OCI-LY1 (cell line): ENCODE results near the gene RARG.

Experiments
- H2AFZ ChIP-seq: fragments of 200-600 bp; sonication (generic), shearing (Covaris generic); 2 replicates; pipeline ENCODE4 v1.6.0; 2014; ENCODE audit warnings: antibody characterized with exemption, mild to moderate bottlenecking, low read length
- H3F3A ChIP-seq: fragments of 200-600 bp; sonication (generic), shearing (Covaris generic); 2 replicates; pipeline ENCODE4 v1.6.0; 2014; ENCODE audit warnings: mild to moderate bottlenecking, antibody characterized with exemption, low read length, moderate library complexity; ENCODE audit not compliant: insufficient read depth
- H3K27ac ChIP-seq: fragments of 200-600 bp; sonication (generic); 2 replicates; pipeline ENCODE4 v1.5.1; 2014; ENCODE audit warnings: low read length, mixed run types, mild to moderate bottlenecking, low read depth; ENCODE audit not compliant: poor library complexity, severe bottlenecking
- H3K27me3 ChIP-seq: fragments of 200-600 bp; sonication (generic); 2 replicates; pipeline ENCODE4 v1.6.0; 2014; ENCODE audit warnings: antibody characterized with exemption, mild to moderate bottlenecking, low read length, moderate library complexity; ENCODE audit not compliant: insufficient read depth
- H3K36me3 ChIP-seq: fragments of 200-600 bp; sonication (generic); 2 replicates; pipeline ENCODE4 v1.6.1; 2014; ENCODE audit warnings: mild to moderate bottlenecking, antibody characterized with exemption, low read length, moderate library complexity, mixed read lengths; ENCODE audit not compliant: insufficient read depth
- H3K4me1 ChIP-seq: fragments of 200-600 bp; sonication (generic); 2 replicates; pipeline ENCODE4 v1.5.1; 2014; ENCODE audit warnings: mild to moderate bottlenecking, low read length, moderate library complexity; ENCODE audit not compliant: insufficient read depth, severe bottlenecking
- H3K4me2 ChIP-seq: fragments of 200-600 bp; sonication (generic), shearing (Covaris generic); 2 replicates; pipeline ENCODE4 v1.6.1; 2014; ENCODE audit warnings: low read length
- H3K4me3 ChIP-seq: fragments of 200-600 bp; sonication (generic); 2 replicates; pipeline ENCODE4 v1.5.1; 2014; ENCODE audit warnings: low read length, low read depth, mild to moderate bottlenecking, mixed read lengths; ENCODE audit not compliant: poor library complexity, severe bottlenecking
- H3K79me2 ChIP-seq: fragments of 200-600 bp; shearing (Covaris generic); 2 replicates; pipeline ENCODE4 v1.6.1; 2016; ENCODE audit warnings: mixed run types, low read length, mixed read lengths; ENCODE audit not compliant: insufficient read depth
- H3K9ac ChIP-seq: fragments of 200-600 bp; sonication (generic), shearing (Covaris generic); 2 replicates; pipeline ENCODE4 v1.6.1; 2014; ENCODE audit warnings: mild to moderate bottlenecking, low read length, mixed read lengths
- H3K9me2 ChIP-seq: fragments of 200-600 bp; sonication (generic), shearing (Covaris generic); 2 replicates; pipeline ENCODE4 v1.6.1; 2014; ENCODE audit warnings: low read depth, mild to moderate bottlenecking, low read length, mixed read lengths
- H3K9me3 ChIP-seq: fragments of 200-600 bp; shearing (Covaris generic); 2 replicates; pipeline ENCODE4 v1.6.1; 2014; ENCODE audit warnings: low read length, mixed read lengths
- H4K20me1 ChIP-seq: fragments of 200-600 bp; sonication (generic), shearing (Covaris generic); 2 replicates; pipeline ENCODE4 v1.6.0; 2016; ENCODE audit warnings: mild to moderate bottlenecking, low read length; ENCODE audit not compliant: insufficient read depth
- EZH2 ChIP-seq: fragments of 200-600 bp; sonication (generic), shearing (Covaris generic); IDR thresholded peaks from 2 replicates; pipeline ENCODE4 v1.8.0; 2017; ENCODE audit warnings: borderline replicate concordance, mixed run types, mild to moderate bottlenecking, antibody characterized with exemption, low read length, moderate library complexity, mixed read lengths
- TF ChIP-seq, protein P1 (sequence below): fragments of 200-600 bp; sonication (generic), shearing (Covaris generic); IDR thresholded peaks from 2 replicates; pipeline ENCODE4 v1.5.1; 2017; ENCODE audit warnings: mild to moderate bottlenecking, antibody characterized with exemption, low read length, moderate library complexity, mixed read lengths

The RARG gene

DNA sequence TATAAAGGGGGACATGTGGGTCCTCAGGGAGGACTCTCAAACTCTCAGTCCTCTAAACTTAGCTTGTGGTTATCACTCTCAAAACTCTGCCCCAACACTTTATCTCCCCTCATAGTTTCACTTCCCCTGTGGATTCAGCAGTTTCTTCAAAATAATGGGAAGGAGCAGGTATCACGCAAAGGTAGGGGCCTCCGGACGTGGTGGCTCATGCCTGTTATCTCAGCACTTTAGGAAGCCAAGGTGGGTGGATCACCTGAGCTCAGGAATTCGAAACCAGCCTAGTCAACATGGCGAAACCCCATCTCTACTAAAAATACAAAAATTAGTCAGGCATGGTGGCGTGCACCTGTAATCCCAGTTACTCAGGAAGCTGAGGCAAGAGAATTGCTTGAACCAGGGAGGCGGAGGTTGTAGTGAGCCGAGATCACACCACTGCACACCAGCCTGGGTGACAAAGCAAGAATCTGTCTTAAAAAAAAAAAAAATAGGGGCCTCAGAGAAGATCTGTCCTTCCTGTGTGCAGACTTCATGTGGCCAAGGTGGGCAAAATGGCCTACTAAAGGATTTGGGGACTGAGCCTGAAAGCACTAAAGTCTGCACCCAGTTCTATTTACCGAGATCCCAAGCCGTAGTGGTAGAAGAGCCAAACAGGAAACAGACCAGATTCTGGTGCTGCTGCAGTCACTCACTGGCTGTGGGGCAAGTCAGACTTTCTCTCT lies 31.4 kb downstream of the RARG start:
- Histone ChIP-seq H3K4me1 (peaks cover 76% of the 10 kb centered on the region), H3K27me3 (no peaks in the 10 kb centered on the region)

DNA sequence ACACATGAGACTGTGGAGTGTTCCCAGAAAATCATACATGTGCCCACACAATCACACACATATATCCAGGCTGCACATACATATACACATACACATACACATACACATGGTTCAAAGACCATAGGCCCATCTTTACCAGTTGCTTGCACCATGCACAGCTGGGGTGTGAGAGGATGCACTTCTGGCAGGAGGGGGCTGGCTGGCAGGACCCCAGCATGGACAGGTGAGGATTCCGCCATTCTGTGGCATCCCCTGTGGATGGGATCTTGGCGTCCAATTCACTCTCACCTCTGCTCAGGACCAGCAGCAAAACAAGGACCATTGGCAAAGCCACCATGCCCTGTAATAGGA lies 31.9 kb downstream of the RARG start:
- Histone ChIP-seq H3K4me3 (peak overlapping the region; percentile 20), H3K4me1 (peaks cover 70% of the 10 kb centered on the region), H3K36me3 (no peaks in the 10 kb centered on the region), H3K9ac (peak overlapping the region; percentile 0; the same call in 1 of the 2 replicates), H4K20me1 (no peaks in the 10 kb centered on the region), H3F3A (no peaks in the 10 kb centered on the region), H3K9me3 (no peaks in the 10 kb centered on the region), H3K27ac (peak overlapping the region; percentile 87), H3K9me2 (no peaks in the 10 kb centered on the region), H2AFZ (no peak overlapping the region), H3K4me2 (peak overlapping the region; percentile 48), H3K79me2 (no peaks in the 10 kb centered on the region), H3K27me3 (no peaks in the 10 kb centered on the region)
- TF ChIP-seq, protein P1, sequence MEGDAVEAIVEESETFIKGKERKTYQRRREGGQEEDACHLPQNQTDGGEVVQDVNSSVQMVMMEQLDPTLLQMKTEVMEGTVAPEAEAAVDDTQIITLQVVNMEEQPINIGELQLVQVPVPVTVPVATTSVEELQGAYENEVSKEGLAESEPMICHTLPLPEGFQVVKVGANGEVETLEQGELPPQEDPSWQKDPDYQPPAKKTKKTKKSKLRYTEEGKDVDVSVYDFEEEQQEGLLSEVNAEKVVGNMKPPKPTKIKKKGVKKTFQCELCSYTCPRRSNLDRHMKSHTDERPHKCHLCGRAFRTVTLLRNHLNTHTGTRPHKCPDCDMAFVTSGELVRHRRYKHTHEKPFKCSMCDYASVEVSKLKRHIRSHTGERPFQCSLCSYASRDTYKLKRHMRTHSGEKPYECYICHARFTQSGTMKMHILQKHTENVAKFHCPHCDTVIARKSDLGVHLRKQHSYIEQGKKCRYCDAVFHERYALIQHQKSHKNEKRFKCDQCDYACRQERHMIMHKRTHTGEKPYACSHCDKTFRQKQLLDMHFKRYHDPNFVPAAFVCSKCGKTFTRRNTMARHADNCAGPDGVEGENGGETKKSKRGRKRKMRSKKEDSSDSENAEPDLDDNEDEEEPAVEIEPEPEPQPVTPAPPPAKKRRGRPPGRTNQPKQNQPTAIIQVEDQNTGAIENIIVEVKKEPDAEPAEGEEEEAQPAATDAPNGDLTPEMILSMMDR = no peak
- no peak for TF ChIP-seq EZH2

More for the DNA sequence above, 31.4 kb downstream of the RARG start:
- H3K79me2 ChIP-seq = no peaks in the 10 kb centered on the region
- H3K4me3 ChIP-seq = peak overlapping the region; percentile 20
- H3K9ac ChIP-seq = peak overlapping the region; percentile 39; the same call in 1 of the 2 replicates
- peak overlapping the region; percentile 87 for H3K27ac ChIP-seq
- H4K20me1 ChIP-seq = no peaks in the 10 kb centered on the region
- TF ChIP-seq, protein P1 = no peak
- no peak for TF ChIP-seq EZH2
- H3K36me3 ChIP-seq = no peaks in the 10 kb centered on the region
- H3F3A ChIP-seq = no peaks in the 10 kb centered on the region
- H2AFZ ChIP-seq = no peak overlapping the region
- H3K9me2 ChIP-seq = no peaks in the 10 kb centered on the region
- H3K4me2 ChIP-seq = peak overlapping the region; percentile 48
- no peaks in the 10 kb centered on the region for H3K9me3 ChIP-seq

DNA sequence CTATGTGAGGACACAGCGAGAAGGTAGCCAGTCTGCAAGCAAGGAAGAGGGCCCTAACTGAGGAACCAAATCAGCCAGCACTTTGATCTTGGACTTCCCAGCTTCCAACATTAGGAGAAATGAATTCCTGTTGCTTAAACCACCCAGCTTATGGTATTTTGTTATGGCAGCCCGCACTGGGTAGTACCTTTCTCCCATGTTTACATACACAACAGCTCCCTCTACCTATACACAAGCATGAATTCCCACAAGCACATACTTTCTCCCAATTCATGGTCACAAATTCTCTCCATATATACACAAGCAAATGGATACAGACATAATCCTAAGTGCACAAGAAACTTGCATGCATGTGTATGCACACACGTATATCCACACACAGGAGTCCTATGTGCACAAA lies 32.3 kb downstream of the RARG start:
- Histone ChIP-seq H2AFZ (no peak overlapping the region), H4K20me1 (no peaks in the 10 kb centered on the region), H3K27ac (peak overlapping the region; percentile 87), H3K9me3 (no peaks in the 10 kb centered on the region), H3K9ac (no peak overlapping the region; the same call in 1 of the 2 replicates), H3K27me3 (no peaks in the 10 kb centered on the region), H3K9me2 (no peaks in the 10 kb centered on the region), H3F3A (no peaks in the 10 kb centered on the region; the same call in 1 of the 2 replicates), H3K36me3 (no peaks in the 10 kb centered on the region), H3K4me3 (no peak overlapping the region), H3K79me2 (no peaks in the 10 kb centered on the region), H3K4me2 (peak overlapping the region; percentile 48; the same call in 1 of the 2 replicates), H3K4me1 (peaks cover 67% of the 10 kb centered on the region)
- no peak for TF ChIP-seq EZH2
- TF ChIP-seq, protein P1 = no peak
